Tibial nerve (tissue), 4 donors: ENCODE measurements around the gene PCP2.

Experiments
- EP300 ChIP-seq, 2 donors: sonication (generic); formaldehyde crosslinking; IDR thresholded peaks; one replicate each; pipeline ENCODE4 v1.6.1; 2017; ENCODE audit warnings: antibody characterized with exemption in 2 of 2, mild to moderate bottlenecking in 1 of 2
- POLR2A ChIP-seq, 2 donors: fragments of 450-650 bp; IDR thresholded peaks; one replicate each; pipeline ENCODE4 v1.6.1; 2017; ENCODE audit warnings: antibody characterized with exemption in 2 of 2, mild to moderate bottlenecking in 2 of 2, moderate library complexity in 2 of 2
- TF ChIP-seq, protein P1 (sequence below), 5 experiments: fragments of 200-600 bp in 3 of 5; fragments of 450-650 bp in 2 of 5; sonication (generic) in 3 of 5; IDR thresholded peaks; one replicate each; pipeline ENCODE4 v1.5.1; 2016 to 2019; ENCODE audit warnings: antibody characterized with exemption in 5 of 5, mild to moderate bottlenecking in 3 of 5, moderate library complexity in 2 of 5

DNA sequence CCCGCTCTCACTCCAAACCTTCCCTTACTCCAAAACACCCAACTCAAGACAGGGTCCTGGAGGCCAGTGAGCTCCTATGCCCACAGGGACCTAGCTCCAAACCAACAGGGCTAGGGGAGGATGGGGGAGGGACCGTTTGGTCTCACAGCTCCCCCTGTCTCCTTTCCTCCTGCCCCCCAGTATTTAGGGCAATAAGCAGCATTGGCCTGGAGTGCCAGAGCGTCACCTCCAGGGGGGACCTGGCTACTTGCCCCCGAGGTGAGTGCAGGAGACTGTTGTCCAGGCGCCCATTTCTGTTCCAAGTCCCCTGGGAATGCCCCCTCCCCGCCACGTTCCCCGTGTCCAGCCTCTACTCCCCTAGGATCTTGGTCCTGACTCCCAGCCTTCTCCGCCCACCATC, 36.1 kb upstream of the PCP2 start:
- TF ChIP-seq, protein P1, sequence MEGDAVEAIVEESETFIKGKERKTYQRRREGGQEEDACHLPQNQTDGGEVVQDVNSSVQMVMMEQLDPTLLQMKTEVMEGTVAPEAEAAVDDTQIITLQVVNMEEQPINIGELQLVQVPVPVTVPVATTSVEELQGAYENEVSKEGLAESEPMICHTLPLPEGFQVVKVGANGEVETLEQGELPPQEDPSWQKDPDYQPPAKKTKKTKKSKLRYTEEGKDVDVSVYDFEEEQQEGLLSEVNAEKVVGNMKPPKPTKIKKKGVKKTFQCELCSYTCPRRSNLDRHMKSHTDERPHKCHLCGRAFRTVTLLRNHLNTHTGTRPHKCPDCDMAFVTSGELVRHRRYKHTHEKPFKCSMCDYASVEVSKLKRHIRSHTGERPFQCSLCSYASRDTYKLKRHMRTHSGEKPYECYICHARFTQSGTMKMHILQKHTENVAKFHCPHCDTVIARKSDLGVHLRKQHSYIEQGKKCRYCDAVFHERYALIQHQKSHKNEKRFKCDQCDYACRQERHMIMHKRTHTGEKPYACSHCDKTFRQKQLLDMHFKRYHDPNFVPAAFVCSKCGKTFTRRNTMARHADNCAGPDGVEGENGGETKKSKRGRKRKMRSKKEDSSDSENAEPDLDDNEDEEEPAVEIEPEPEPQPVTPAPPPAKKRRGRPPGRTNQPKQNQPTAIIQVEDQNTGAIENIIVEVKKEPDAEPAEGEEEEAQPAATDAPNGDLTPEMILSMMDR (IDR thresholded peaks at IDR 0.05) = no peak
- no peak for TF ChIP-seq EP300 (IDR thresholded peaks at IDR 0.05)
- no peak for TF ChIP-seq POLR2A (IDR thresholded peaks at IDR 0.05)
